NCI-H82 treated with DMSO at 0.1 percent for 48 hours (cell line): ENCODE measurements around the gene UNC13C.

Experiments used
- DNase-seq: peaks from one replicate; lab custom pipeline; 2025; ENCODE audit not compliant: unreplicated experiment; lab: John Stamatoyannopoulos, UW

UNC13C gene

DNA sequence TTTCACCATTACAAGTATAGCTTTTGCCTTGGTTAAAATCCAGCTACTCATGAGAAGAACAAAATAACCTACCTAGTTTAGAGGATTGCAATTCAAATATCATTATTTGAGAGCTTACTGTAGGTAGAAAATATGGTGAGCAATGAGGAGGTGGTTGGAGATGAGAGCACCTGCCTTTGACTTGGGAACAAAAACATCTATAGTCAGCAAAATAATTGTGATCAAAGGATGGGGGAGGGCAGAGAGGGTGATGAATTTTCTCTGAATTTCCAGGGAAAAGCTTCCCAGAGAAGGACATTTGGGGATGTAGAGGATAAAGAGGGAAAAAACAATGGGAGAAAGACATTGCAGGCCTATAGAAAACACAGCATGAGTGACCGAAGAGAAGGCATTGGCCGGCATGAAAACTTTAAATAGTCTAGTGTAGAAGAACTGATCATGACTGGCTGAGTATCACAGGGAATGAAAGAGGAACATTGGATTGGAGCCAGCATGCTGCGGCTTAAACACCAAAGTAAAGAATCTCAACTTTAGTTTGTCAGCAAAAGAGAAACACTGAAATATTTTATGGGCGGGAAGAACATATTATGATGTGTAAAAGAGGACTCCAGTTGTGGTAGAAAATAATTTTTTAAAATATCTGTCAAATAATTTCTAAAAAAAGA, 581.3 kb downstream of the UNC13C start:
- no peak for DNase-seq

DNA sequence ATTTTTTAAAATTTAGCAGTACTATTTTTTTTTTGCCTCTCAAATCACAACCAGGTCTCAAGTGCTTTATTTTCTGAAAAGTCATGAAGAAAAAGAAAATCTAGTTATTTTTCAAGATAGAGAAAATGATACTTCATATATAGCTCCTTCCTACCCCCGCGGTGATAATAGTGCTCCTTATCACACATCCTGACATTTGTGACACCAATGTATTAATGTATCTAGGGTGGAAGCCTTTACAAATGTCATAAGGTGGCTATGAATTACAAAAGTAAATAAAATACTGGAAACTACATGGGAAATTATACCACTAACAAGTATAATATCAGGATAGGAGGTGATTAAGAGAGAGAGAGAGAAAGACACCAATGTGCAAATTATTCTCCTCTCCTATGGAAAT, 582.2 kb downstream of the UNC13C start:
- no peak for DNase-seq

- DNase-seq = no peak
These were observed 585.9 kb downstream of the UNC13C start for GRCh38 chr15:54564166-54564565.

GRCh38 chr15:54566654-54567053, 588.4 kb downstream of the UNC13C start:
- no peak for DNase-seq

DNA sequence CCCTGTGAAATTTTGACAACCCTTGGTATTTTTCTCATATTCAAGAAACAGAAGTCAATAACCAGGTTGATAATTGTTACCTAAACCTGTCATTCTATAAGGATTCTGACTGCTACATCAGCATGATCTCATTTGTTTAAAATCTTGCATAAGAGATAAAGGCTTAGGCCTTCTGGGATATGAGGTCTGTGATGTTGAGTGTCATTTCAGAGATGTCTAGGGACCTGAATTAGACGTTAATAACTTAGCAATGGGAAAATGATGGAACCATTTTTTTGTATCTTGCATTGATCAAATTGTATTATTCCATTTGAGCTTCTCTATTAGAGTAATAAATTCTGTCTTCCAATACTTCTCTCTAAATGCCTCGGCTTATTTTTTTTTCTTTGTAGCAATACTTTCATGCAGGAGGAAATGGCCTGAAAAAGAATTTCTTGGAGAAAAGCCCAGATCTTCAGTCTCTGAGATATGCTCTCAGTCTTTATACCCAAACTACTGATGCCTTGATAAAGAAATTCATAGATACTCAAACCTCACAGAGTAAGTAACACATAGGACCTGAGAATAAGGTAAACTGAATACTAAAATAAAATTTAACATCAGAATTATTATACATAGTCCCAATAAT, 589.3 kb downstream of the UNC13C start:
- no peak for DNase-seq

- DNase-seq = no peak
These were observed 590.1 kb downstream of the UNC13C start for GRCh38 chr15:54568381-54568780.

DNA sequence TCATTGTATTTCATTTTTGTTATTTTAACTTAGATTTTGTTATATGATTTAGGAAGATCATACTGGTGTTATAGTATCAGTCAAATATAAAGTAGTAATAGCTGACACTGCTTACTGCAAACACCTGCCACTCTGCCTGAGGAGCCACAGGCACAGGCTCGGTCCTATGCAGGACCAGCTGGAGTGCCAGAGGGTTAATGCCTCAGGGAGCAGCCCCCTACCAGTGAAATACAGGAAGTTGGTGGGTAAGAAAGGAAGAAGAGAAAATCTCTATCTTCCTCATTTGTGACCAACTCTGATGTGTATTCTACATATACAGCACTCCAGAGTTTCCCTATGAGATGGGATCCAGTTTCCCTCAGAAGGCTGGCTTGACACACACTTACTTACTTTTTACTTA, 593.3 kb downstream of the UNC13C start:
- DNase-seq = no peak

DNA sequence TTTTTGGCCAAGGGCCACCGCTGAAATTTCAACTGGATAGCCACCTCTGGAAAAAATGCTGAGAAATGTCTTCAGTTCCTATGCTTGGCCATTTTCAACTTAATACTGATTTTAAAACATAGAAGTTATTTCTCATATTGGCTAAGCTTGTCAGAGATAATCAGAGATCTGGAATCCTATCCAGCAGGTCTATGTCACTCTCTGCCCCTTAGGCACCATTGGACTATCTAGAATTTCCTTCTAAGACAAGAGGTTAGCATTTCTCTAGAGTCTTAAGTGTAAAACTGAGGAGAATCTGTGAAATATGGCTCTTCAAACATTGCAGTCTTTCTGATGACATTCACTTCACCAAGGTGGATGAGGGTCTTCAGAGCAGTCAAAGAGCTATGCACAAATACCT, 597.3 kb downstream of the UNC13C start:
- DNase-seq = no peak

GRCh38 chr15:54576298-54576935, 598.2 kb downstream of the UNC13C start:
- DNase-seq = no peak

- DNase-seq = no peak
These were observed 599.4 kb downstream of the UNC13C start for GRCh38 chr15:54577476-54578250.

DNA sequence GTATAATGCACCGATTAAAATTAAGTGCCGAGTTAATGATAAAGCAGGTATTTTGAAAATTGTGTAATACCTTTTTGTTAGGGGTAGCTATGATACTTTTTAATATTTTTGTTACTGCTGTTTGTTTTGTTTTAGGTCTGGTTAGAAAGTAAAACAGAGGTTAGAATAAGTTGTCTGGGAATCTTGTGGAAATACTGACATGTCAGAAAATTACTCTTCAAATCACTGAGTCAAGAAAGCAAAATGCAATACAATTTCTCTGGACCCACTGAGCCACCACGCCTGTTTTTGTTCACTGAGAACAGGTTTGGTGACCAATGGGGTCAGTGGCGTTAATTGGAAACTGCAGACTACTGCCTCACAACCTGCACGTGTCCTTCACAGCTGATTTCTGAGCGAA, 601.6 kb downstream of the UNC13C start:
- DNase-seq = no peak

GRCh38 chr15:54580643-54581042, 602.4 kb downstream of the UNC13C start:
- DNase-seq = no peak

- no peak for DNase-seq
These were observed 604.8 kb downstream of the UNC13C start for GRCh38 chr15:54582863-54583643.

DNA sequence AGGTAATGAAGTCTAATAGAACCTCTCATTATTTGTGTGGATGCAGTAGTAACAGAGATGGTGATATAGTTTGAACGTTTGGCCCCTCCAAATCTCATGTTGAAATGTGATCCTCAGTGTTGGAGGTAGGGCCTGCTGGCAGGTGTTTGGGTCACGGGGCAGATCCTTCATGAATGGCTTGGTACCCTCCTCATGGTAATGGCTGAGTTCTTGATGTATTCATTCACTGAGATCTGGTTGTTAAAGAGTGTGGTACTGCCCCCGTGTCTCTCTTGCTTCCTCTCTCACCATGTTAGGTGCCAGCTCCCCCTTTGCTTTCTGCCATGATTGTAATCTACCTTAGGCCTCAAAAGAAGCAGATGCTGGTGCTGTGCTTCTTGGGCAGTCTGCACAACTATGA, 606.8 kb downstream of the UNC13C start:
- no peak for DNase-seq

GRCh38 chr15:54594115-54594514, 615.9 kb downstream of the UNC13C start:
- no peak for DNase-seq

DNA sequence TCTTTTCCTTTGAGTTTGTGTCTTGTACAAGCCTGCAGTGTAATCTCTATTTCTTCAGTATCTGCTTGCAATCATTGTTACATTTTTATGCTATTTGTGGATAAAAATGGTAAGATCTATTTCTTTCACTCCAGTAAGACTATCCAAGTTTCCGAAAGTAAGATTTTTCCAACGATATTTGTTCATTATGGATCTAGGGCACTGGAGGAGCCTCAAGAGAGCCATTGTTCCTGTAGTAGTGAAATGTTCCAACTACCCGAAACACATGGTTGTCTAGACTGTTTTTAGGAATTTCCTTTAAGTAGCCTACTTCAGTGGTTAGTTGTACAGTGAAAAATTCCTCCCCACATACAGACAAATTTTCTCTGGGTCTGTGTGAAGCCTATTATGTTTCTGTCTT, 621.1 kb downstream of the UNC13C start:
- DNase-seq = no peak

DNA sequence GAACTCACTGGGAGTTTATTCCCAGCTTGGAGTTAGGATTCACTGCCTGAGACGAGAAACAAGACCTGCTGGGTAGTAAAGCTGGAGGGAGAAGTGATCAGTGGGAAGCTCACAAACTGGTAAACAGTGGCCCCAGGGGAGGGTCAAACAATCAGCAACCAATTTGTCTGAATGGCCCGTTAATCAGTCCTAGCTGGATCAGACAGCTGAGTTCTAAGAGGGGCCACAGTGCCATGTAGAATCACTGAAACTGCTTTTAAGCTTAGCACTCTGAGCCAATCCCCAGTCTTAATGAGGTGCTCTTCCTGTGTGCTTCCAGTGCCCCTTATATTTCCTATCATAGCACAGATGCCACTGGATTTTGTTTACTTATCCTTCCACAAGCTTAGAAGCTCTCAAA, 626.8 kb downstream of the UNC13C start:
- DNase-seq = peak; percentile 71

DNA sequence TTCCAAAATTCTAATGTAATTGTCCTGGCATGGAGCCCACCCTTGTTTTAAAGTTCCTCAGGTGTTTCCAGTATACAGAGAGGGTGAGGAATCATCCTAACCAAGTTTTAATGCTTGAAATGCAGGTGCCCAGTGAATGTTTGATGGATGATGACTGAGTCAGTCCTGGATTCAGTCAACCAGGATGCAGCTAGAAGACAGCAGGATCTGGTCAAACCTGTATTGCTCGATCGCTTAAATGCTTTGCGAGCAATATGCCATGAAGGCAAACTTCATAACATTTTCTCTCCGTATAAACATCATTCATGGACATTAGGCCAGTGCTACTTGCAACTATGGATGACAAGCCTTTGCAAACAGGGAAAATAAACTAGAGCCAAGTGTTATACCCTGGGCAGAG, 627.3 kb downstream of the UNC13C start:
- no peak for DNase-seq

DNA sequence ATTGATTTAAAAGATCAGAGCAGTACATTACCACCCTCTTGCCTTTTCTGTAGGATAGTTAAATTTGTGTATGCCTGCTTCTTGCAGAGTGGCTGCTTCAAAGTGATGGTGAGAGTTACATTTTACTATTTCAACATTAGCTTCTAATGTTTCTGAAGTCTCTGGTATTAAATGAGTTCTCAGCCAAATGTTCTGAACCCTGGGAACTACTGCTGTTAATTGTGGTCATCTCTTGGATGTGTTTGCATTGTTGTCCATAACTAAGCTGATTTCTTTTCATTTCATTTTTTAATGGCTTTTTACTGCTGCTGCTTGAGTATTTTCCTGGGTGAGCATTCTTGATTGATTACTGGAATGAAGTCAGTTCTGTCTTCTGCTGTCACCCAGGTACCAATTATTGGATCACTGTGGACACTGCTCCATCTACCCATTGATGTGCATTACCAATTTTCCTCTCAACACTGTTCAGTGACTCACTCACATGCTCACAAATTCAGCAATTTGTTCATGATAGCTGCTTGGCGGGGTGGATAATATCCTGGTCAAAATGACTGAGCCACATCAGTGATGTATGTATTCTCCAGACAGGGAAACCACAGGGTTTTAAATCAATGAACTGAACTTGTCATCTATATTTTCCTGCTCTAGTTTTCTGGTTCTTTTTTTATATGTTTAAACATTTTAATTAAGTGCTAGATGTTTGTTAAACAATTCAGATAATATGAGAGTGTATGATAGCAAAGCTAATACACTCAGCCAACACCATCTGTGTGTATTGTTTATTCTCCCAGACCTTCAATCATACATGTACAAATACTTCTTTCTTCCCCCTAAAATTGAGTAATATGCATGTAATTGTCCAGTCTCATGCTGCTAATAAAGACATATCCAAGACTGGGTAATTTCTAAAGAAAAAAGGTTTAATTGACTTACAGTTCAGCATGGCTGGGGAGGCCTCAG, 630.9 kb downstream of the UNC13C start:
- no peak for DNase-seq

DNA sequence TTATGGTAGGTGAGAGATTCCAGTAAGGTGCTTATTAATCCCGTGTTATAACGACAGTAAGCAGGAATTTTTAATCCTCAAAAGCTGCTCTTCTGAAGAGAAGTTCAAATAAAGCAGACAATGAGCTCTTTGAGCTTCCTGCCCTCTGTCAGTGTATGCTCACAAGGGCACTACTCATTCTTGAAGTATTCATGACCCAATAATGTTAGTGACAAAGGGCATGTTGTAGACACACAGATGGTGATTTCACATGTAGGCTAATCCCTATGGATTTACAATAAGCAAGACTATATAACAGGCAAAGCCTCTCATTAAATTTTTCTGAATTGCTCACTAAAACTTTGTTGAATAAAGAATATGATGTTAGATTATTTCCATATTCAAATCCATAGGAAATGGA, 639.9 kb downstream of the UNC13C start:
- peak; percentile 2 for DNase-seq
